HG02973 (cell line): ENCODE results near the gene B2M.
"Not testable (repeated sequence)": the region's sequence is repeated elsewhere in the genome, so short reads cannot be mapped to it uniquely, and the experiment has no call there.

Experiments
- ATAC-seq: cut with Tn5 transposase; IDR thresholded peaks from one replicate; pipeline ENCODE4 v1.9.1; 2021; ENCODE audit warnings: moderate library complexity; ENCODE audit not compliant: unreplicated experiment

The B2M gene

DNA sequence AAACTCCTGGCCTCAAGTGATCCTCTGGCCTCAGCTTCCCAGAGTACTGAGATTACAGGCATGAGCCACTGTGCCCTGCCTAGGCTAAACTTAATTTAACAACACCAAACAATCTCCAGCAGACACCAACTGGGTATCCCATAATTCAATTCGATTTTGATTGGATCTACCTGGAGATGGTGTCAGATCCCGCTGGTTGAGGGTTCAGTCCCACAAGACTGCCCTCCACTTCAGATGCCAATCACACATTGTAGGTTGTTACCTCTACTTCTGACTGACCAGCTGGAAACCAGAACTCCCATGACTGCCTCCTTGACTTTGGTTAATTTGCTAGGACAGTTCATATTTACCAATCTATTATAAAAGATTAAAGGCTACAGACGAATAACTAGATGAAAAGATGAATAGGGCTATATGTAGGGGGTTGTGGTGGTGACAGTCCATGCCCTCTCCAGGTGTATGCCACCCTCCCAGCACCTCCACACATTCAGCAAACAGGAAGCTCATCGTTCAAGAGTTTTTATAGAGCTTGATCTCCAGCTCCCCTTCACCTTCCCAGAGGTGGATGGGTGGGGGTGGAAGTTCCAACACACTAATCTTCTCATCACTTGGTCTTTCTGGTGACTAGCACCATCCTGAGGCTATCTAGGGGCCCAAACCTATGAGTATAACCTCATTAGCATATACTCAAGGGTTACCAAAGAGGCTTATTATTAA is 9.3 kb downstream of the B2M start:
- ATAC-seq = no peak

DNA sequence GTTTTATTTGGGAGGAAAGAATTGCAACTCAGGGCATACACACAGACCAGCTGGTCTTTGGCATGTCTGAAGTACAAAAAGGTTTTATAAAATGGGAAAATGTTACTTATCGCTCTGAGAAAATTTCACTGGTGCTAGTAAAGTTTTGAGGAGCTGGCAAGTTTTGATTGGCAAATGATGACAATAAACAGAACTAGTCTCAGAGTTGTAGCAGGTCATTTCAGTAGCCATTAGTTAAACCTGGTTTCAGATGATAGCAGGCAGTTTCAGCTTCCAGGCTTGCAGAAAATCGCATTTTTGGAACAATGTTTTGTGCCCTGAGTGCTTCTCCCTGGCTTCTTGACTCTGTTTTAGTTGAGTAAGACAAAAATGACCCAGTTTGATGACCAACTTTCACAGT is 10.7 kb downstream of the B2M start:
- no peak for ATAC-seq

DNA sequence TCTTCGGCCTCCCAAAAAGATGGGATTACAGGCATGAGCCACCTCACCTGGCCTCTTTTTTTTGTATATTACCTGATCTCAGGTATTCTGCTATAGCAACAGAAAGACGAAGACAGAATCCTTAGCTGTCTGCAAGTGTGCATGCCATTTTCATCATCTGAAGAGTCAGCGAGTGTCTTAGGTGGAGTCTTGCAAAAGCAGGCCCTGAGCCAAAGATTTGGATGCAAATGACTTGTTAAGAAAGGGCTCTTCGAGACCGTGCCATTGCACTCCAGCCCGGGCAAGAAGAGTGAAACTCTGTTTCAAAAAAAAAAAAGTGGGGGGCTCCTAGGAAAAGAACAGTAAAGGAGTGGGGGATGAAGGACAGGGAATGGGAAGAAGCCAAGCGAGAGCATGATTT is 14.8 kb downstream of the B2M start:
- no peak for ATAC-seq

DNA sequence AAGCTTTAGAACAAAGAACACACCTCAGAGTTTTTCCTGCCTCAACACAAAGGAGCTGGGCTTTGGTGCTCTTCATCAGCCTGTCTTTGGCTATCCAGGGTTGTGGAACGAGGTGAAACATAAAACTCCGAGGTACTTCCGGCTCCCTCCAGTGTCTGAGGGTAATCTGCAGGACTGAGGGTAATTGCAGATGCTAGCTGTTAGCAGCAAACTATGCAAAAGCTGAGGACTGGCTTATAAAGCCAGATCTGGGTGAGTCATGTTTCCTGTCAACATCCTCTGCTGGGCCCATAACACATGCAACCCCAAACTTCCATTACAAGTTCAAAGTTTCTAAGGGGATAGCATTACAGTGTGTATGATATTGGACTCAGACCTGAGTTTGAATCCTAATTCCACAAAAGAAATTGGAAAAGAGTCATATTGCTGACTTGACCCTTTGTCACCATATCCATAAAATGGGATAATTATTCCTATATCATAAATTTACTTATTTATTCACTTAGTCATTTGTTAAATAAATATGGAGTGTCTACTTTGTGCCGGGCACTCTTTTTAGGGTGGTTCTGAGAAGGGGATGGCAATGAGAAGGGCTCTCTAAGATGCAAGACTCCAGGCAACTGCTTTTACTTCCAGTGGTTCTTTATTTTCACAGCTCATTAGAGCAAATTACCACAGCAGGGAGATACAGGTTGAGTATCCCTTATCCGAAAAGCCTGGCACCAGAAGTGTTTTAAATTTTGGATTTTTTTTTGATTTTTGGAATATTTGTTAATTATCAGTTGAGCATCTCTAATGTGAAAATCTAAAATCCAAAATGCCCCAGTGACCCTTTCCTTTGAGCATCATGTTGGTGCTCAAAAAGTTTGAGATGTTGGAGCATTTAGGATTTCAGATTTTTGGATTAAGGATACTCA is 15.5 kb downstream of the B2M start:
- ATAC-seq = peak; percentile 28

DNA sequence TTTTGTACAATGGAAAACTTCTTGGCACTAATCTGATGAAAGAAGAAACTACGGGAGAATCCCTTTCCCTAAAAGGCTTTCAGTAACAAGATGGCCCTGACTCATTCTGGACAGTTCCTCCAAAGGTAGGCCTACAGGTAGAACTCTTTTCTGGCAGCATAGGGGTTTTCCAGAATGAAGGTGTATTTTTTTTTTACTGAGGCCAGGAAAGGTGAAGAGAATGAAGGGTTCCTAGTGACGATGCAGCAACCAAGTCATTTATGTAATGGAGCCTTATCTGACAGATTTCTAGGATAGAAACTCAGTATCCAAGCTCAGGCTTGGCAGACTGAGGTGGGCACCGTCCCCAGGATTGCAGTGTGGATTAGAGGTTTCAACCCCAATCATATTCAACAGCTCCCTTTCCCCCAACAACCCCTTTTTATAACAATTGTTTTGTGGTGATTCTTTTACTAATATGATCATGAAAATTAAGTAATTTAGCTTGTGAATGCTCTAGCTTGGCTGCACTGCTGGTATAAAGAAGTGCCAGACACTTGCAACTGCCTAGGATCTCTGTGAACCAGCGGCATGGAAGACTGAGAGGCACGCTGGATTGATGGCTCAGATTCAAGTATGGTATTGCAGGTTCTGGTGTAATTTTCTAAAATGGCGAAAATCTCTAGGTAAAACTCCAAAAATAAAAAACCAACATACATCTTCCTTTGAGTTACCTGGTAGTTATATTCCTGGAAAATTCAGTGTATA is 16.3 kb downstream of the B2M start:
- no peak for ATAC-seq

DNA sequence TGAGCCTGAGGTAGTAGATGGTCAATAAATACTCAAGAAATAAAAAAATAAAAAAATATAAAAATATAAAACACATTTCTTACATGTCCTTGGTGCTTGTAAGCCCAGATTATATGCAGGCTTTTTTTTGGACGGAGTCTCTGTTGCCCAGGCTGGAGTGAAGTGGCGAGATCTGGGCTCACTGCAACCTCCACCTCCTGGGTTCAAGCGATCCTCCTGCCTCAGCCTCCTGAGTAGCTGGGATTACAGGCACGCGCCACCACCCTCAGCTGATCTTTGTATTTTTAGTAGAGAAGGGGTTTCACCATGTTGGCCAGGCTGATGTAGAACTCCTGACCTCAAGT is 16.9 kb downstream of the B2M start:
- ATAC-seq = not testable (repeated sequence)

DNA sequence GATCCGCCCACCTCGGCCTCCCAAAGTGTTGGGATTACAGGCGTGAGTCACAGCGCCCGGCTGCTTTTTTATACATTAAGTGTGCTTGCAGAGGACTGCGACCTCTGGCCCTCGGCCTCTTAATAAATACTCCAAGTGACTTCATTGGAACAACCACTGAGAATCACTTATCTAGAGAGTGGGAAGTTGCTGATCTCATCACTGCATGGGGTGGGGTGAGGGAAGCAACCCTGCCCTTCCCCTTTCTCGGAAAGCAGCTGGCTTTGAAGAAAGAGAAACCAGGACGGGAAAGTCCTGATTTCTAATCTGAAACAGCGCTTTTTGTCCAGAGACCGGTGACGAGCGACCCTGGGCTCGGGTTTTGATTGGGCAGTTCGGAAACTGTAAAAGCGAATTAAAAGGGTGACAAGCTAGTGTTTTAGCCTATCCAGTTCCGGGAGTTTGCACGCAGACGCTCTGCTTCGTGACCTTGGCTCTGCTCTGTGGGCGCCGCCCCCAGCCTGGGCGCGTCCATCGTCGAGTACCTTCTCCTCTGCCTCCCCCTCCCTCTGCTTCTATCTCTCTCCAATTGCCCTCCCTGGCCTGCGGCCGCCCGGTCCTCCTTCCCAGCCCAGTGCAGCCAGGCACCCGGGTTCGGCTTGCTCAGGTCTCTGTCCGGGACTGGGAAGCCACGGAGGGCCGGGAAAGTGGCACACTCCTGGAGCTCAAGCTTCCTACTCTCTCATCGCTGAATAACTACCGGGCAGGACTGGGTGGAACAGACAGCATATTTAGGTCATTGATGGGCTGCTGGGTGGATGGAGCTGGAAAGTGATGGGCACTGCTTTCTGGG is 17.5 kb downstream of the B2M start:
- ATAC-seq = peak; percentile 63

DNA sequence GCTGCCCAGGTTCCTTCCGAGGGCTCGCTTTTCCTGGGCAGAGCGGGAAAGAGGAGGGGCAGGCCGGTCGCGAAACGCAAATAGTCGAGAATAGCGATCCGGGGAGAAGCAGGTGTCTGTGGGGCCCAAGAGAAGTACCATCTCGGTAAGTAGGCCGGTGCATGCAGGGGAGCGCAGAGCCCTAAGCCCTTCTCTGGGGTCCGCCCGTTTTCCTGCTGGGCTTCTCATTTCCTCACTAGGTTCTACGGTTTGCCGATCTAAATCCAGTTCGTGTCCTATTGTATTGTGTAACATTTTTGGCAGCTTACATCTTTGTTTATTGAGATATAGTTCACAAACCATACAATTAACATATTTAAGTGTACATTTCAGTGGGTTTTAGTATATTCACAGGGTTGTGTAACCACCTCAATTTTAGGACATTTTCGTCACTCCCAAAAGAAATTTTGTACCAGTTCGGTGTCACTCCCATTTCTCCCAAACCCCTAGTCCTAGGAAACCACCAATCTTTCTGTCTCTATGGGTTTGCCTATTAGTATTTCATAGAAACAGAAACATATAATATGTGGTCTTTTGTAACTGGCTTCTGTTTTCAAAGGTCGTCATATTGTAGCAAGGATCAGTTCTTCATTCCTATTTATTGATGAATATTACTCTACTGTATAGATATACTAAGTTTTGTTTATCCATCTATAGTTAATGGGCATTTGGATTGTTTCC is 18.3 kb downstream of the B2M start:
- ATAC-seq = no peak

DNA sequence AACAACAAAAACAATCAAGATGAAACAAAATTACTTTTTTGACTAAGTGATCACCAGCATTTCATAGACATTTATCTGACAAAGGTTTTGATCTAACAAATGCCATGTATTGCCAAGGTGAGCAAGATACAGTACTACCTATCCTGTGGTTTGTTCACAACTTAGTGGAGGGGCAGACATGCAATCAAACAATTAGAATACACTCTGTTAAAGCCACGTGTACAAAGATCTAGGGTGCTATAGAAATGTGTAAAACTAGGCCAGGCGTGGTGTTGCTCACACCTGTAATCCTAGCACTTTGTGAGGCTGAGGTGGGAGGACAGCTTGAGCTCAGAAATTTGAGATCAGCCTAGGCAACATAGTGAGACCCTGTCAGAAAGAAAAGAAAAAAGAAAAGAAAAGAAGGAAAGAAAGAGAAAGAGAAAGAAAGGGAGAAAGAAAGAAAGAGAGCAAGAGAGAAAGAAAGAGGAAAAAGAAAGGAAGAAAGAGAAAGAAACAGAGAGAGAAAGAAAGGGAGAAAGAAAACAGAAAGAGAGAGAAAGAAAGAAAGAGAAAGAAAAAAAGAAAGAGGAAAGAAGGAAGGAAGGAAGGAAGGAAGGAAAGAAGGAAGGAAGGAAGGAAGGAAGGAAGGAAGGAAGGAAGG is 23.6 kb downstream of the B2M start:
- ATAC-seq = no peak

DNA sequence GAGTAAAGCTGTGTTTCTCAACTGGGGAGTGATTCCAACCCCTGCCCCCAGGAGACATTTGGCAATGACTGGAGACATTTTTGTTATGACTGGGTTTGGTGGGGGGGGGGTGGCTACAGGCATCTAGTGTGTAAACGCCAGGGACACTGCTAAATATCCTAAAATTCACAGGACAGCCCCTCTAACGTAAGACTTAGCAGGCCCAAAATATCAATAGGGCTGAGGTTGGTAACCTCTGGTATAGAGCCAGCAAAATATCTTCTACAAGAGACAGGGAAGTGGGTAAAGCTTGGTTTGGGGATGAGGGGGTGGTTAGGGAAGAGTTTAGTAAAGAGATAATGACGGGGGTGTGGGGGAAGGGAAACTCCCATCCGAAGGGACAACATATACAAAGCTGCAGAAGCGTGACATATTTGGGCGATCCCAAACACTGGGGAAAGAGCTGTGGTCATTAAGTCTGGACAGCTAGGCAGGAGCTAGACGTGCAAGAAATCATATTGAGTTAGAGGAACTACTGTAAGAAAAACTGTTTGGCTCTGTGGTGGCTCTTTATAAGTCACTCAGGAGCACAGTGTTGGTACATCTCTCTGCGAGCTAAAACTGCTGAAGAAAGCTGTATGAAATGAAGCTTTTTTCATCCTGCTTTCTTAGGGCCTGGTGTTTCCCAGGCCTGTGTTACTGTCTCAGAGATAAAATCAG is 24.3 kb downstream of the B2M start:
- ATAC-seq = no peak

DNA sequence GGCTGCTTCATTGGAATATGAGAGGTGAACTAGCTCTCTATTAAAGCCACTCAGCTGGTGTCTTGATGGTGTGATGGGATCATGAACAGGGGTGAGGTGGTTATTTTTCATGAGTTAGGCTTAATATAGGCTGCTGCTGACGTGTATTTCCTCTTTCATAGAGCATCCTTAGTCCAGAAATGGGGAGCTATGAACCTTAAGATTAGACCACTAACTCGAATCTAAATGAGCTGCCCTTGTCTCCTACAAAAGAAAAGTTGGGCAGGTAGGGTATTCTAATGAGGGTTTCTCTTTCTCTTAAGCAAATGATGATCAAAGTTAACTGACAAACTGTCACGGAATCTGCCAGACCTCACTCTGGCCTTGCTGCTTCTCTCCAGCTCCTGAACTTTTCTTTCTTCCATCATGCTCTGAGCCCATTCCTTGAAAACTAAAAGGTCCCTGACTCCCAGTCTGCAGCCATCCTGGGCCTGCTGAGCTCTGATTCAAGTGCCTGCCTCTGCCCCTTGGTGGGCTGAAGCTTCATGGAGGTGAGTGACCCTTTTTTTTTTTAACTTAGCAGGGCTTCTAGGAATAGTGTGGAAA is 25.0 kb downstream of the B2M start, which contains the start of gene TRIM69:
Gene TRIM69, plus strand, starts transcription at position 348 of the 585 bp plus-strand sequence. Its CDS starts 177 bp downstream, at position 525.
- ATAC-seq = no peak

DNA sequence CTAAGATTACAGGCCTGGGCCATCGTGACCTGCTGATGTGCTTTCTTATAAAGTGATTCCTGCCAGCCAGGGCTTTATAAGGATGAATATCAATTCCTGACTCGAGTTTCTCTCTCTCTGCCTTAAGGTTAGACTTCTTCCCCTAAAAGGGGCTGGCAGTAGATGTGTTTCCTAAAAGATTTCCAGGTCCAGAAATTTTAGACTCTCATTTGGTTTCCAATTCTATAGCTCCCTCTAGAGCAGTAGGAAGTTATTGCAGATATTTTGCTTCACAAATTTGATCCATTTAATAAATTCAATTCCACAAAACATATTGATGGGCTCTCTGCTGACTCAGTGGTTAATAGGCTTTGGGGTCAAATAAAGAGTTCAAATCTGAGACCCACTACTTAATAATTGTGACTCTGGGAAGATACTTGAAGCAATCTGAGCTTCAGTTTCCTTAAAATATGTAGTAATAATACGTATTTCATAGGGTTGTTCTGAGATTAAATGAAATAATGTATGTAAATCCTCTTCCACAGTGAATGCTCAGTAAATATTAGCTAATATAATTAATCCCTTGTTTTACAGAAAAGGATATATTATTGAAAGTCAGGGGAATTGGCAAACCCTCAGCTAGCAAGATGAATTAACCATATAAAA is 27.1 kb downstream of the B2M start:
- ATAC-seq = no peak

DNA sequence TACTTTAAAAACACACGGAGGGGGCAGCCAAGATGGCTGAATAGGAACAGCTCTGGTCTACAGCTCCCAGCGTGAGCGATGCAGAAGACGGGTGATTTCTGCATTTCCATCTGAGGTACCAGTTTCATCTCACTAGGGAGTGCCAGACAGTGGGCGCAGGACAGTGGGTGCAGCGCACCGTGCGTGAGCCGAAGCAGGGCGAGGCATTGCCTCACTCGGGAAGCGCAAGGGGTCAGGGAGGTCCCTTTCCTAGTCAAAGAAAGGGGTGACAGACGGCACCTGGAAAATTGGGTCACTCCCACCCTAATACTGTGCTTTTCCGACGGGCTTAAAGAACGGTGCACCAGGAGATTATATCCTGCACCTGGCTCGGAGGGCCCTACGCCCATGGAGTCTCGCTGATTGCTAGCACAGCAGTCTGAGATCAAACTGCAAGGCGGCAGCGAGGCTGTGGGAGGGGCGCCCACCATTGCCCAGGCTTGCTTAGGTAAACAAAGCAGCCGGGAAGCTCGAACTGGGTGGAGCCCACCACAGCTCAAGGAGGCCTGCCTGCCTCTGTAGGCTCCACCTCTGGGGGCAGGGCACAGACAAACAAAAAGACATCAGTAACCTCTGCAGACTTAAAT is 28.0 kb downstream of the B2M start:
- not testable (repeated sequence) for ATAC-seq

DNA sequence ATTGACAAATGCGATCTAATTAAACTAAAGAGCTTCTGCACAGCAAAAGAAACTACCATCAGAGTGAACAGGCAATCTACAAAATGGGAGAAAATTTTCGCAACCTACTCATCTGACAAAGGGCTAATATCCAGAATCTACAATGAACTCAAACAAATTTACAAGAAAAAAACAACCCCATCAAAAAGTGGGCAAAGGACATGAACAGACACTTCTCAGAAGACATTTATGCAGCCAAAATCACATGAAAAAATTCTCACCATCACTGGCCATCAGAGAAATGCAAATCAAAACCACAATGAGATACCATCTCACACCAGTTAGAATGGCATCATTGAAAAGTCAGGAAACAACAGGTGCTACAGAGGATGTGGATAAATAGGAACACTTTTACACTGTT is 32.1 kb downstream of the B2M start:
- not testable (repeated sequence) for ATAC-seq

DNA sequence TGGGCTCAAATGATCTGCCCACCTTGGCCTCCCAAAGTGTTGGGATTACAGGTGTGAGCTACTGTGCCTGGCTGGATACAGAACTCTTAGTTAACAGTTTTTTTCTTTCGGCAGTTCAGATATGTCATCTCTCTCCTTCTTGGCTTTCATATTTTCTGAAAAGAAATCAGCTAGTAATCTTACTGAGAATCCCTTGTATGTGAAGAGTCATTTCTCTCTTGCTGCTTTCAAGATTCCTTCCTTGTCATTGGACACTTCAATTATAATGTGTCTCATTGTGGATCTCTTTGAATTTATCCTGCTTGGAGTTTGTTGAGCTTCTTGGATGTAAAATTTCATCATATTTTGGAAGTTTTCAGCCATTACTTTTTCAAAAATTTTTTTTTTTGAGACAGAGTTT is 42.0 kb downstream of the B2M start:
- no peak for ATAC-seq

DNA sequence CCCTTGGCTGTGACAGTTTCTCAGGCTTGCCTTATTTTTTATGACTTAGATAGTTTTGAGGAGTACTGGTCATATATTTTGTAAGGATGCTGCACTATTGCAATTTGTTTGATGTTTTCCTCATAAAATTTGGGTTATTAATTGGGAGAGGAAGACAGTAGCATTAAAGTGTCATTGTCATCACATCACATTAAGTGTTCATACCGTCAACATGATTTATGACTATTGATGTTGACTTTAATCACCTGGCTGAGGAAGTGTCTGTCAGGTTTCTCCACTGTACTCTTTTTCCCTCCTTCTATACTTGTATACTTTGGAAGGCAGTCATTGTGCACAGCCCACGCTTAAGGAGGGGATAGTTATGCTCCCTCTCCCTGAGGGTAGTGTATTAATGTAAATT is 51.9 kb downstream of the B2M start:
- ATAC-seq = no peak

DNA sequence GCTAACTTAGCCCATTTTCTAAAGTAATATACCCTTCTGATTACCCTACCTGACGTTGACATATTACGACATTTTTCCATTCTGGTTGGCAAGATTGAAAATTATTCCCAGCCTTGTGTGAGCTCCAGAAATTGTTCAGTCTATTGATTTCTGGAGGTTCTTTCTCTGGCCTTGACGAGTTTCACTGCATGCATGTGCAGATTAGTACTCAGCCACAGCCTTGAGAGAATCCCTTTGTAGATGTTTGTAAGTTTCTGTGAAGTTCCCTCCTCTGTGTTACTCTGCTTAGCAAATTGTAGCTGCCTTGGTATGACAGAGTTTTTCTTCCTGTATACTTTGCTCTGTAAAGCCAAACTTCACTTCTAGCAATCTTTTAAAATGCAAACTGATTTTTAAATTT is 52.5 kb downstream of the B2M start:
- no peak for ATAC-seq

DNA sequence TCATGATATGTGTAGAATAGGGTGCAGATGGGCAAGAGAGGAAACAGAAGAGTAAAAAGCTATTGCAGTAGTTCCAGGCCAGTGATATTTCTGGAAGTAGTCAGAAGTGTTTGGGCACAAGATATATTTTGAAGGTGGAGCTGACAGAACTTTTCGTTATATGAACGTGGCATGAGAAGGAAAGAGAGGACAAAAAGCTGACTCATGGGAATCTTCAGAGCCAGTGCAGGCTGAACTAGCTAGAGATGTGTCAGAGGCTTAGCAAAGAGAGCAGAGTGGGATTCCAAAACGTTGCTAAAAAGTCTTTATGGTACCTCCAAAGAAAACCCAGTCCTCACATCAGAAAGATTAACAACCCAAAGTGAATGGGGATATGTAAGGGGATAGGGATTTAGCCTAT is 53.7 kb downstream of the B2M start:
- no peak for ATAC-seq
